AG09309 (cell line): ENCODE measurements around the gene LSM14A.
"Not testable (repeated sequence)": the region's sequence is repeated elsewhere in the genome, so short reads cannot be mapped to it uniquely, and the experiment has no call there.

Experiments used
- DNase-seq: peaks from one replicate; pipeline ENCODE4 v3.0.0-alpha.2; 2010; ENCODE audit warnings: low read depth
- H3K4me3 ChIP-seq: 2 replicates; pipeline ENCODE4 v1.5.1; 2011; ENCODE audit warnings: mild to moderate bottlenecking, low read depth, low read length, moderate library complexity; ENCODE audit not compliant: control insufficient read depth
- TF ChIP-seq, protein P1 (sequence below): IDR thresholded peaks from 2 replicates; pipeline ENCODE4 v1.5.1; 2011; ENCODE audit warnings: mild to moderate bottlenecking, low read depth, low read length, inconsistent platforms; ENCODE audit not compliant: insufficient read depth, control insufficient read depth; ENCODE audit errors: missing control alignments

LSM14A gene

DNA sequence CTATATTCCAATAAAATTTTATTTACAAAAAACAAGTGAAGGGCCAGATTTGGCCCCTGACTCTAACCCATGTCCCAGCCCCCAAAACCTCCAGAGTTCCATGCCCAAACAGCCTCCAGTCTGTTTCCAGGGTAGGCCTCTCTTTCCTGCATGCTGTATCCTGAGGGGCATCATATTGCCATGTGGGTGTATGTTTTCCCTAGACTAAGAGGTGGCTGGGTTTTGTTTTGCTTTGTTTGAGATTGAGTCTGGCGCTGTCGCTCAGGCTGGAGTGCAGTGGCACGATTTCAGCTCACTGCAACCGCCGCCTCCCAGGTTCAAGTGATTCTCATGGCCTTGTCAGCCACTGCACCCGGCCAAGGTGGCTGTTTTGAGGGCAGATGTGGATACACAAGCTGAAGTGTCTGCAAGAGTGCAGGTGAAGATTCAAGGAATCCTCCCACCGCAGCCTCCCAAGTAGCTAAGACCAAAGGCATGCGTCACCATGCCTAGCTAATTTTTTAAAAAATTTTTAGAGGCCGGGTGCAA lies 23.6 kb upstream of the LSM14A start:
- no peak overlapping the region for H3K4me3 ChIP-seq
- DNase-seq = no peak
- TF ChIP-seq, protein P1, sequence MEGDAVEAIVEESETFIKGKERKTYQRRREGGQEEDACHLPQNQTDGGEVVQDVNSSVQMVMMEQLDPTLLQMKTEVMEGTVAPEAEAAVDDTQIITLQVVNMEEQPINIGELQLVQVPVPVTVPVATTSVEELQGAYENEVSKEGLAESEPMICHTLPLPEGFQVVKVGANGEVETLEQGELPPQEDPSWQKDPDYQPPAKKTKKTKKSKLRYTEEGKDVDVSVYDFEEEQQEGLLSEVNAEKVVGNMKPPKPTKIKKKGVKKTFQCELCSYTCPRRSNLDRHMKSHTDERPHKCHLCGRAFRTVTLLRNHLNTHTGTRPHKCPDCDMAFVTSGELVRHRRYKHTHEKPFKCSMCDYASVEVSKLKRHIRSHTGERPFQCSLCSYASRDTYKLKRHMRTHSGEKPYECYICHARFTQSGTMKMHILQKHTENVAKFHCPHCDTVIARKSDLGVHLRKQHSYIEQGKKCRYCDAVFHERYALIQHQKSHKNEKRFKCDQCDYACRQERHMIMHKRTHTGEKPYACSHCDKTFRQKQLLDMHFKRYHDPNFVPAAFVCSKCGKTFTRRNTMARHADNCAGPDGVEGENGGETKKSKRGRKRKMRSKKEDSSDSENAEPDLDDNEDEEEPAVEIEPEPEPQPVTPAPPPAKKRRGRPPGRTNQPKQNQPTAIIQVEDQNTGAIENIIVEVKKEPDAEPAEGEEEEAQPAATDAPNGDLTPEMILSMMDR = no peak

DNA sequence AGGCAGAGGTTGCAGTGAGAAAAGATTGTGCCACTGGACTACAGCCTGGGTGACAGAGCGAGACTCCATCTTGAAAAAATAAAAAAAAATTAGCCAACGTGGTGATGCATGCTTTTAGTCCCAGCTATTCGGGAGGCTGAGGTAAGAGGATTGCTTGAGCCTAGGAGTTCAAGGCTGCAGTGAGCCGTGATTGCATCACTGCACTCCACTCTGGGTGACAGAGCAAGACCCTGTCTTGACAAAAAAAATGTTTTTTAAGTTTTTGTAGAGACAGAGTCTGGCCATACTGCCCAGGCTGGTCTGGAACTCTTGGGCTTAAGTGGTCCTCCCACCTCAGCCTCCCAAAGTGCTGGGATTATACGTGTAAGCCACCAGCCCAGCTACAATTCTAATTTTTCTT lies 22.4 kb upstream of the LSM14A start:
- TF ChIP-seq, protein P1 = no peak
- DNase-seq = no peak
- no peak overlapping the region for H3K4me3 ChIP-seq

DNA sequence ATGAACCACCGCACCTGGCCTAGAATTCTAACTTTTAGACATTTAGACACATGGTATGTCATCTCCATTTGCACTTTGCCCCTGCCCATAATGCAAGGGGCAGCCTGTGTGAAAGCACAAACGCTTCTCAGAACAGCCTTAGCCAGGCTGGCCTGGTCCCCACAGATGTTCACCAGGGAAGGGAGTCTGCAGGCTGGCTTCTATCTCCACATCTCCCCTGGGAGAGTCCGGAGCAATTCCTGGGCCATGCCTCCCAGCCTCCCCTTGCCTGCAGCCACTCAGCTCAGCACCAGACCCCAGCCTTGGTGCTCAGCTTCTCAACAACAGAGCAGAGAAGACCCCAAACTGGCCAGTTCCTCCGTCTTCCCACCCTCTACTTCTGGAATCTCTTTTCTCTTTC lies 21.7 kb upstream of the LSM14A start:
- TF ChIP-seq, protein P1 = no peak
- no peak overlapping the region for H3K4me3 ChIP-seq
- DNase-seq = no peak

DNA sequence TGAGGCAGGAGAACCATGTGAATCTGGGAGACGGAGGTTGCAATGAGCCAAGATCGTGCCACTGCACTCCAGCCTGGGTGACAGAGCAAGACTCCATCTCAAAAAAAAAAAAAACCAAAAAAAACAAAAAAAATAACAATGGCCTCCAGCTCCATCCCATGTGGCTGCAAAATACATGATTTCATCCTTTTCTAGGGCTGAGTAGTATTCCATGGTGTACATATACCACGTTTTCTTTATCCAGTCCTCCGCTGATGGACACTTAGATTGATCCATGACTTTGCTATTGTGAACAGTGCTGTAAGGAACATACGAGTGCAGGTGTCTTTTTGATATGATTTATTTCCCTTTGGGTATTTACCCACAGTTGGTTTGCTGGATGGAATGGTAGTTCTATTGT lies 20.9 kb upstream of the LSM14A start:
- H3K4me3 ChIP-seq = no peak overlapping the region
- DNase-seq = no peak
- TF ChIP-seq, protein P1 = no peak

DNA sequence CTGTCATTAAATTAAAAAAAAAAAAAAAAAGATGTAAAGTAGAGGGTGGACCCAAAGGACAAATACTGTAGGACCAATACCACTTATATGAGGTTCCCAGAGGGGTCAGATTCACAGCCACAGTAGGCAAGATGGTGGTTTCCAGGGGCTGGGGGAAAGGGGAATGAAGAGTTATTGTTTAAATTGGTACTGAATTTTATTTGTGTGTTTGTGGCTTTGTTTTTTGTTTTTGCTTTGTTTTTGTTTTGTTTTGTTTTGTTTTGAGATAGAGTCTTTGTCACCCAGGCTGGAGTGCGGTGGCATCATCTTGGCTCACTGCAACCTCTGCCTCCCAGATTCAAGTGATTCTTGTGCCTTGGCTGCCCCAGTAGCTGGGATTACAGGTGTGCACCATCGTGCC lies 17.9 kb upstream of the LSM14A start:
- H3K4me3 ChIP-seq = no peak overlapping the region
- no peak for DNase-seq
- TF ChIP-seq, protein P1 = no peak

DNA sequence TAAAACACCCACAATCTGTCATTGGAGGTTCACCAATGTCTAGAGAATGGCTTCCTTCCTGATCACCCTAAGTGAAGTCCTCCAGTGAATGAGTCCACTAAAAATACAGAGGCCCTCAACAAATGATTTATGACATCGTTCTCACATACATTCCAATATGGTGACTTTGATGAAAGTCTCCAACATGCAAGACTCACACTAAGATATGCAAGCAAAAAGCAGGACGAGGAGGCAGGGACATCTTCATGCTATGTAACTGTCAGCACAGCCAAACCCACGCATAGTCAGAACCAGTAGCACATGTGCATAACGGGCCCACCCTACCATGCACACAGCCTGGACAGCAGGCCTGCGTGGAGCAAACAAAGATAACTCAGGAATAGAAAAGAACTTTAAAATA lies 16.6 kb upstream of the LSM14A start:
- TF ChIP-seq, protein P1 = no peak
- H3K4me3 ChIP-seq = no peak overlapping the region
- peak; percentile 16 for DNase-seq

DNA sequence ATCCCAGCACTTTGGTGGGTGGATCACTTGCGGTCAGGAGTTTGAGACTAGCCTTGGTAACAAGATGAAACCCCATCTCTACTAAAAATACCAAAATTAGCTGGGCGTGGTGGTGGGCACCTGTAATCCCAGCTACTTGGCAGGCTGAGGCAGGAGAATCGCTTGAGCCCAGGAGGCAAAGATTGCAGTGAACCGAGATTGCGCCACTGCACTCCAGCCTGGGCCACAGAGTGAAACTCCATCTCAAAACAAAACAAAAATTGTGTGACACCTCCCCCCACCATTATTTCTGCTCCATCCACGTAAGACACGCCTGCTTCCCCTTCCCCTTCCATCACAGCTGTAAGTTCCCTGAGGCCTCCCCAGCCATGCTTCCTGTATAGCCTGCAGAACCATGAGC lies 13.3 kb upstream of the LSM14A start:
- DNase-seq, H3K4me3 ChIP-seq: not testable (repeated sequence)

DNA sequence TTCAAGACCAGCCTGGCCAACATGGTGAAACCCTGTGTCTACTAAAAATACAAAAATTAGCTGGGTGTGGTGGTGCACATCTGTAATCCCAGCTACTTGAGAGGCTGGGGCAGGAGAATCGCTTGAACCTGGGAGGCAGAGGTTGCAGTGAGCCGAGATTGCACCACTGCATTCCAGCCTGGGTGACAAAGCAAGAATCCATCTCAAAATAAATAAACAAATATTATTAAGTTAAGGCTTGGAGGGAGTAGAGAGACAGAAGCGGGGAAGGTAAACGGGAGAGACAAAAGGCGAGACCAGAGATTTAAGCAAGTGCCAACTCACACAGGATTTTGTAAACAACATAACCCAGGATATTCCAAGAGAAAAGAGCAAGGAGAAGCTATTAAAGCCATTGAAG lies 12.8 kb upstream of the LSM14A start:
- H3K4me3 ChIP-seq, DNase-seq: not testable (repeated sequence)

DNA sequence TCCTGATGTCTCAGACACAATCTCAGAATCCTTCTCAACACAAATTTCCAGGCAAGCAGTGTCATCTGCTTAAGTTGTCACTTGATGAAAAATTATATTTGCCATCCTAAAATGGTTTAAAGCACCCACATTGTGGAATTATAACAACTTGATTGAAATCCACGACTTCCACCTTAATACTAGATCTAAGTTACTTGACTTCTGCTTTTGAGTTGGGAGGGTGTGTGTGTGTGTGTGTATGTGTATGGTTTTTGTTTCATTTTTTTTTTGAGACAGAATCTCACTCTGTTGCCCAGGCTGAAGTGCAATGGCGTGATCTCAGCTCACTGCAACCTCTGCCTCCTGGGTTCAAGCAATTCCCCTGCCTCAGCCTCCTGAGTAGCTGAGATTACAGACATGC lies 10.4 kb upstream of the LSM14A start:
- H3K4me3 ChIP-seq, DNase-seq: not testable (repeated sequence)
